HL-60 (cell line): ENCODE data around the gene NKPD1.

Experiments
- DNase-seq, 2 experiments: peaks; one replicate each; pipeline ENCODE4 v3.0.0-alpha.2; 2010 to 2020; ENCODE audit warnings: low read depth in 1 of 2, low spot score in 1 of 2
- H3K27ac ChIP-seq: fragments of 250-450 bp; sonication (Bioruptor Pico); replicated peaks from 2 replicates; pipeline ENCODE4 v1.5.1; 2020; ENCODE audit warnings: mild to moderate bottlenecking, moderate library complexity
- H3K27me3 ChIP-seq: fragments of 250-450 bp; sonication (Bioruptor Pico); 2 replicates; pipeline ENCODE4 v1.5.1; 2021; ENCODE audit warnings: mild to moderate bottlenecking, moderate library complexity; ENCODE audit not compliant: insufficient read depth, poor library complexity, severe bottlenecking
- H3K4me3 ChIP-seq: replicated peaks from 2 replicates; pipeline ENCODE4 v1.5.1; 2011; ENCODE audit warnings: mild to moderate bottlenecking, control low read depth, low read length; ENCODE audit not compliant: insufficient read depth
- CTCF ChIP-seq: IDR thresholded peaks from one replicate; pipeline ENCODE4 v1.5.1; 2011; ENCODE audit warnings: low read length, control low read depth, inconsistent platforms; ENCODE audit not compliant: insufficient read depth
- GABPA ChIP-seq: IDR thresholded peaks from 2 replicates; pipeline ENCODE4 v1.6.1; 2012; ENCODE audit warnings: low read depth
- POLR2AphosphoS5 ChIP-seq: IDR thresholded peaks from 2 replicates; pipeline ENCODE4 v1.6.1; 2012; ENCODE audit warnings: low read depth
- REST ChIP-seq: IDR thresholded peaks from 2 replicates; pipeline ENCODE4 v1.6.1; 2012; ENCODE audit warnings: low read depth; ENCODE audit not compliant: insufficient replicate concordance
- SPI1 ChIP-seq: IDR thresholded peaks from 2 replicates; pipeline ENCODE4 v1.6.1; 2012; ENCODE audit warnings: low read depth, mild to moderate bottlenecking, borderline replicate concordance

Gene NKPD1

DNA sequence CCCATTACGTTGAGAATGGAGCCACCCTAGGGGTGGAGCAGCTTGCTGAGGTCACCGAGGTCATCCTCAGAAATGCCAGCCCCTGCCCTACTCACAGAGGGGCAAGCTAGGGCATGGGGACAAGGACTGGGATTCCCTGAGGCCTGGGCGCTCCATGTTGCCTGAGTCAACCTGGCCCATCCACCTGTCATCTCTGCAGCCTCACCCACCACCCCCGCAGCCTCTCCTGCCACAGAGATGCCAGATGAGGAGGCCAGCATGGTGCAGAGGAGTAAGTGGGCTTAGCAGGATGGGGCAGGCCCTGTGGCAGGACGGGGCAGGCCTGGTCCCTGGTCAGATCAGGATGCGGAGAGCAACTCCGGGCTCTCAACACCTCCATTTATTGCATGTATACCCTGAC lies 9.5 kb downstream of the NKPD1 start:
- TF ChIP-seq SPI1 (no peak), REST (no peak), CTCF (no peak), POLR2AphosphoS5 (no peak), GABPA (no peak)

GRCh38 chr19:45150751-45151281 lies 10.0 kb downstream of the NKPD1 start:
- H3K27me3 ChIP-seq, result peaks cover 26% of the 10 kb centered on the region
- TF ChIP-seq CTCF, result no peak
- no peak for DNase-seq
- no peak overlapping the region for H3K4me3 ChIP-seq
- no peak overlapping the region for H3K27ac ChIP-seq

More for the DNA sequence above, 9.5 kb downstream of the NKPD1 start:
- Histone ChIP-seq H3K27me3 (peaks cover 26% of the 10 kb centered on the region), H3K4me3 (no peak overlapping the region), H3K27ac (no peak overlapping the region)
- no peak for DNase-seq

GRCh38 chr19:45150180-45150579 lies 10.6 kb downstream of the NKPD1 start:
- DNase-seq, result no peak
- Histone ChIP-seq H3K27ac (no peak overlapping the region), H3K27me3 (peaks cover 26% of the 10 kb centered on the region), H3K4me3 (no peak overlapping the region)
- TF ChIP-seq CTCF (no peak), REST (no peak), GABPA (no peak), POLR2AphosphoS5 (no peak), SPI1 (no peak)

- no peak for DNase-seq
- no peak overlapping the region for H3K4me3 ChIP-seq
Observed at GRCh38 chr19:45149129-45149528, 11.7 kb downstream of the NKPD1 start.

More at GRCh38 chr19:45149129-45149528, 11.7 kb downstream of the NKPD1 start:
- Histone ChIP-seq H3K27me3 (peaks cover 20% of the 10 kb centered on the region), H3K27ac (no peak overlapping the region)
- no peak for TF ChIP-seq SPI1
